Liver (tissue), 9 donors: ENCODE results near the gene PRKACA. TPM values are rescaled to one million over a fixed set of nuclear protein-coding genes. Genes with fewer than 3 reads are reported as not detected.
A peak's percentile ranks its signal among the peaks of the same experiment; 100 is the strongest.

Experiments
- DNase-seq: peaks from one replicate; pipeline ENCODE4 v3.0.0-alpha.2; 2017; ENCODE audit warnings: low spot score
- H3K27ac ChIP-seq, 2 donors: one replicate each; pipeline ENCODE4 v1.7.0; 2013; ENCODE audit warnings: inconsistent platforms in 2 of 2, low read length in 2 of 2, control low read depth in 1 of 2, low read depth in 1 of 2, mild to moderate bottlenecking in 1 of 2
- H3K27me3 ChIP-seq, 4 donors: one replicate each; pipeline versions ENCODE4 v1.6.1 to v1.7.0; 2013; ENCODE audit warnings: low read length in 3 of 4, inconsistent platforms in 1 of 4, mild to moderate bottlenecking in 1 of 4, moderate library complexity in 1 of 4; ENCODE audit not compliant: control insufficient read depth in 4 of 4, insufficient read depth in 4 of 4
- H3K36me3 ChIP-seq, 4 donors: one replicate each; pipeline versions ENCODE4 v1.6.1 to v1.7.0; 2013; ENCODE audit warnings: low read length in 3 of 4, mild to moderate bottlenecking in 3 of 4, low read depth in 1 of 4, moderate library complexity in 1 of 4; ENCODE audit not compliant: control insufficient read depth in 4 of 4, insufficient read depth in 3 of 4
- H3K4me1 ChIP-seq, 4 donors: one replicate each; pipeline versions ENCODE4 v1.6.1 to v1.7.0; 2013; ENCODE audit warnings: low read length in 3 of 4, mild to moderate bottlenecking in 3 of 4, moderate library complexity in 1 of 4; ENCODE audit not compliant: control insufficient read depth in 4 of 4, insufficient read depth in 4 of 4
- H3K4me3 ChIP-seq, 3 donors: one replicate each; pipeline versions ENCODE4 v1.6.1 to v1.7.0; 2013; ENCODE audit warnings: low read length in 3 of 3, control low read depth in 1 of 3, low read depth in 1 of 3, mild to moderate bottlenecking in 1 of 3
- H3K9ac ChIP-seq, 2 donors: one replicate each; pipeline ENCODE4 v1.7.0; 2013; ENCODE audit warnings: low read length in 2 of 2, mild to moderate bottlenecking in 2 of 2, moderate library complexity in 2 of 2, control low read depth in 1 of 2, low read depth in 1 of 2
- H3K9me3 ChIP-seq, 4 donors: one replicate each; pipeline versions ENCODE4 v1.6.1 to v1.7.0; 2013; ENCODE audit warnings: low read length in 3 of 4; ENCODE audit not compliant: control insufficient read depth in 4 of 4
- EGR1 ChIP-seq, 2 donors: IDR thresholded peaks; 2 replicates each; pipeline ENCODE4 v1.6.1; 2016 to 2018; ENCODE audit warnings: antibody characterized with exemption in 2 of 2, low read depth in 2 of 2
- GABPA ChIP-seq, 2 donors: IDR thresholded peaks in 1 of 2; conservative IDR thresholded peaks in 1 of 2; 2 replicates each; pipeline ENCODE4 v1.6.1; 2016; ENCODE audit warnings: antibody characterized with exemption in 2 of 2, mild to moderate bottlenecking in 1 of 2, moderate library complexity in 1 of 2
- HNF4A ChIP-seq, 2 donors: conservative IDR thresholded peaks; 2 replicates each; pipeline ENCODE4 v1.6.1; 2016; ENCODE audit warnings: antibody characterized with exemption in 2 of 2, mild to moderate bottlenecking in 2 of 2
- HNF4G ChIP-seq: IDR thresholded peaks from 2 replicates; pipeline ENCODE4 v1.6.1; 2016; ENCODE audit warnings: antibody characterized with exemption
- JUND ChIP-seq, 2 donors: IDR thresholded peaks; 2 replicates each; pipeline ENCODE4 v1.6.1; 2016; ENCODE audit warnings: antibody characterized with exemption in 2 of 2
- MAX ChIP-seq: IDR thresholded peaks from 2 replicates; pipeline ENCODE4 v1.6.1; 2016; ENCODE audit warnings: antibody characterized with exemption
- NR2F2 ChIP-seq: IDR thresholded peaks from 2 replicates; pipeline ENCODE4 v1.6.1; 2016; ENCODE audit warnings: antibody characterized with exemption
- RAD21 ChIP-seq, 2 donors: IDR thresholded peaks; 2 replicates each; pipeline ENCODE4 v1.6.1; 2016; ENCODE audit warnings: antibody characterized with exemption in 2 of 2, mild to moderate bottlenecking in 2 of 2
- RXRA ChIP-seq, 2 donors: IDR thresholded peaks; 2 replicates each; pipeline ENCODE4 v1.6.1; 2017 to 2018; ENCODE audit warnings: antibody characterized with exemption in 2 of 2, mild to moderate bottlenecking in 1 of 2
- SP1 ChIP-seq: IDR thresholded peaks from 2 replicates; pipeline ENCODE4 v1.6.1; 2018; ENCODE audit warnings: antibody characterized with exemption, mild to moderate bottlenecking
- TAF1 ChIP-seq: conservative IDR thresholded peaks from 2 replicates; pipeline ENCODE4 v1.6.1; 2016; ENCODE audit warnings: antibody characterized with exemption, mild to moderate bottlenecking
- YY1 ChIP-seq: IDR thresholded peaks from 2 replicates; pipeline ENCODE4 v1.6.1; 2016; ENCODE audit warnings: antibody characterized with exemption, mild to moderate bottlenecking
- WGBS: extraction: QIAGEN DNeasy Blood & Tissue Kit; methylation state at CpG from one replicate; pipeline ENCODE4 v1.1.7; 2013; 5-methylcytosine and 5-hydroxymethylcytosine counted together
- polyA plus RNA-seq, 2 donors: library from polyadenylated mRNA; stranded (reverse) in 1 of 2; unstranded in 1 of 2; fragments of 200-250 nt in 1 of 2; fragments of >200 nt in 1 of 2; fragmentation: Nextera tagmentation in 1 of 2; extraction: Ambion mirVana in 1 of 2; gene quantifications; one replicate each; pipeline versions ENCODE4 v1.2.1 to v1.2.3, GENCODE V29; 2013 to 2015
- total RNA-seq, 2 donors: library from RNA; depleted of rRNA; stranded (reverse); fragments of >200 nt; gene quantifications; one replicate each; pipeline ENCODE4 v1.2.3, GENCODE V29; 2014
- TF ChIP-seq, protein P1 (sequence below): fragments of 150-350 bp; IDR thresholded peaks from 2 replicates; pipeline ENCODE4 v1.5.1; 2017; ENCODE audit warnings: improper control_type of control experiment, low read depth, low read length; ENCODE audit not compliant: missing input control
- TF ChIP-seq, protein P2 (sequence below): IDR thresholded peaks from 2 replicates; pipeline ENCODE4 v1.6.1; 2016; ENCODE audit warnings: antibody characterized with exemption
- TF ChIP-seq, protein P3 (sequence below): IDR thresholded peaks from 2 replicates; pipeline ENCODE4 v1.6.1; 2016; ENCODE audit warnings: antibody characterized with exemption
- donor health status: healthy.
- donor health status: healthy.
- donor health status: healthy.
- donor health status: healthy.
- donor health status: healthy.

The PRKACA gene
- total and polyA plus RNA-seq, 4 donors: 15.5 to 72.4 (median 40.2) TPM

DNA sequence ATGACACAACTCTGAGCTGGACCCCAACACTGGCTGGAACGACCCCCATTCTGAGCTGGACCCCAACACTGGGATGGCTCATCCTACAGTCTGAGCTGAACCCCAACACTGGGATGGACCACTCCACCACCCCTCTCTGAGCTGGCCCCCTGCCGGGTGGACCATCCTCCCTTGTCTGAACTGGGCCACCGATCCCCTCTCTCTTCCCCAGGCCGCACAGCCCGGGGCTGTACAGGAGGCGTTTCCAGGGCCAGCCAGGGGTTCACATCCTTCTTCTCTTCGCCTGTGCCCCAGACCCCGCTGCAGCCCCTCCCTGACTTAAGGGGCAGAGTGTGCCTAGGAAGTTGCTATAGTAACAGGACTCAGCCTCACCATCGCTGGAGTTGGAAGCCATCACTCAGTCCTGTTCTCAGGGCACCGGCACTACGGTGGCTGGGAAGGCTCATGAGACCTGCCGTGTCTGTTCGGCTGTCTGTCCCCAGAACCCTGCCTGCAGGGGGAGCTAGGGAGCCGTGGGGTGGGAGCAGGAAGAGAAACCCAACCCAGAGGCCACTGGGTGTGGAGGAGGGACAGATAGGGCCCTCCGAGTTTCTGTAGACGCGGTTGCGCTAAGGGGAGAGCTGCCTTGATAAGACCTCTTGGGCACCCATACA lies 3.7 kb downstream of the PRKACA start:
- DNase-seq: peak; percentile 67
- no peaks in the 10 kb centered on the region for H3K36me3 ChIP-seq
- H3K27ac ChIP-seq: peak overlapping the region; percentile 88 to 97
- no peaks in the 10 kb centered on the region for H3K9me3 ChIP-seq
- peak overlapping the region in 1 of 3 donors; percentile 31 for H3K4me3 ChIP-seq
- H3K9ac ChIP-seq: peak overlapping the region; percentile 50 to 68
- H3K27me3 ChIP-seq: no peaks in the 10 kb centered on the region
- TF ChIP-seq, protein P1, sequence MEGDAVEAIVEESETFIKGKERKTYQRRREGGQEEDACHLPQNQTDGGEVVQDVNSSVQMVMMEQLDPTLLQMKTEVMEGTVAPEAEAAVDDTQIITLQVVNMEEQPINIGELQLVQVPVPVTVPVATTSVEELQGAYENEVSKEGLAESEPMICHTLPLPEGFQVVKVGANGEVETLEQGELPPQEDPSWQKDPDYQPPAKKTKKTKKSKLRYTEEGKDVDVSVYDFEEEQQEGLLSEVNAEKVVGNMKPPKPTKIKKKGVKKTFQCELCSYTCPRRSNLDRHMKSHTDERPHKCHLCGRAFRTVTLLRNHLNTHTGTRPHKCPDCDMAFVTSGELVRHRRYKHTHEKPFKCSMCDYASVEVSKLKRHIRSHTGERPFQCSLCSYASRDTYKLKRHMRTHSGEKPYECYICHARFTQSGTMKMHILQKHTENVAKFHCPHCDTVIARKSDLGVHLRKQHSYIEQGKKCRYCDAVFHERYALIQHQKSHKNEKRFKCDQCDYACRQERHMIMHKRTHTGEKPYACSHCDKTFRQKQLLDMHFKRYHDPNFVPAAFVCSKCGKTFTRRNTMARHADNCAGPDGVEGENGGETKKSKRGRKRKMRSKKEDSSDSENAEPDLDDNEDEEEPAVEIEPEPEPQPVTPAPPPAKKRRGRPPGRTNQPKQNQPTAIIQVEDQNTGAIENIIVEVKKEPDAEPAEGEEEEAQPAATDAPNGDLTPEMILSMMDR: peak; percentile 47
- no peak for TF ChIP-seq HNF4A (conservative IDR thresholded peaks at IDR 0.05)
- peak; percentile 49 to 67 for TF ChIP-seq RAD21 (IDR thresholded peaks at IDR 0.05)
- no peak for TF ChIP-seq MAX
- peak in 1 of 2 donors; percentile 5 for TF ChIP-seq RXRA (IDR thresholded peaks at IDR 0.05)
- peak; percentile 77 for TF ChIP-seq YY1
- 83% methylated on average over 18 of the region's 18 CpGs for WGBS
- H3K4me1 ChIP-seq: peaks cover 15 to 62% (median 51%) of the 10 kb centered on the region in 4 donors

- no peak for DNase-seq
- Histone ChIP-seq H3K4me1 (peaks cover 15 to 56% (median 46%) of the 10 kb centered on the region in 4 donors), H3K27ac (peak overlapping the region; percentile 88 to 97), H3K27me3 (no peaks in the 10 kb centered on the region), H3K4me3 (peak overlapping the region; percentile 5 to 28 (median 5)), H3K36me3 (no peaks in the 10 kb centered on the region), H3K9me3 (no peaks in the 10 kb centered on the region), H3K9ac (peak overlapping the region; percentile 50 to 79)
- TF ChIP-seq HNF4A (conservative IDR thresholded peaks at IDR 0.05) (peak; percentile 68 to 75), RXRA (IDR thresholded peaks at IDR 0.05) (peak; percentile 84 to 89), JUND (IDR thresholded peaks at IDR 0.05) (peak in 1 of 2 donors; percentile 9), MAX (peak; percentile 18), GABPA (IDR thresholded peaks at IDR 0.05 in 1 of 2, conservative IDR thresholded peaks at IDR 0.05 in 1 of 2) (peak; percentile 37 to 77), YY1 (peak; percentile 69), EGR1 (IDR thresholded peaks at IDR 0.05; ENCODE audit: low read depth in 2 of 2) (peak; percentile 96 to 98), RAD21 (IDR thresholded peaks at IDR 0.05) (peak in 1 of 2 donors; percentile 20), NR2F2 (peak; percentile 68), TAF1 (no peak), HNF4G (no peak), SP1 (peak; percentile 84)
- TF ChIP-seq, protein P2, sequence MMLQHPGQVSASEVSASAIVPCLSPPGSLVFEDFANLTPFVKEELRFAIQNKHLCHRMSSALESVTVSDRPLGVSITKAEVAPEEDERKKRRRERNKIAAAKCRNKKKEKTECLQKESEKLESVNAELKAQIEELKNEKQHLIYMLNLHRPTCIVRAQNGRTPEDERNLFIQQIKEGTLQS: no peak
- TF ChIP-seq, protein P3, sequence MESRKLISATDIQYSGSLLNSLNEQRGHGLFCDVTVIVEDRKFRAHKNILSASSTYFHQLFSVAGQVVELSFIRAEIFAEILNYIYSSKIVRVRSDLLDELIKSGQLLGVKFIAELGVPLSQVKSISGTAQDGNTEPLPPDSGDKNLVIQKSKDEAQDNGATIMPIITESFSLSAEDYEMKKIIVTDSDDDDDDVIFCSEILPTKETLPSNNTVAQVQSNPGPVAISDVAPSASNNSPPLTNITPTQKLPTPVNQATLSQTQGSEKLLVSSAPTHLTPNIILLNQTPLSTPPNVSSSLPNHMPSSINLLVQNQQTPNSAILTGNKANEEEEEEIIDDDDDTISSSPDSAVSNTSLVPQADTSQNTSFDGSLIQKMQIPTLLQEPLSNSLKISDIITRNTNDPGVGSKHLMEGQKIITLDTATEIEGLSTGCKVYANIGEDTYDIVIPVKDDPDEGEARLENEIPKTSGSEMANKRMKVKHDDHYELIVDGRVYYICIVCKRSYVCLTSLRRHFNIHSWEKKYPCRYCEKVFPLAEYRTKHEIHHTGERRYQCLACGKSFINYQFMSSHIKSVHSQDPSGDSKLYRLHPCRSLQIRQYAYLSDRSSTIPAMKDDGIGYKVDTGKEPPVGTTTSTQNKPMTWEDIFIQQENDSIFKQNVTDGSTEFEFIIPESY: no peak
- 37% methylated on average over 12 of the region's 12 CpGs for WGBS
Observed at GRCh38 chr19:14112809-14113385, 4.7 kb downstream of the PRKACA start.
